RWPE1 (cell line): ENCODE measurements around the gene AFMID.
"Not testable (repeated sequence)": the region's sequence is repeated elsewhere in the genome, so short reads cannot be mapped to it uniquely, and the experiment has no call there.

ENCODE experiments used
- CTCF ChIA-PET: fragments of 350-600 bp; sonication (Branson Sonifier 250); formaldehyde crosslinking; extraction: SDS; loops from one replicate; lab custom pipeline; 2021; lab: Yijun Ruan, JAX
- POLR2A ChIA-PET: fragments of 400-600 bp; formaldehyde crosslinking; extraction: SDS; loops from one replicate; lab custom pipeline; 2020; ENCODE audit warnings: antibody characterized with exemption; ENCODE audit not compliant: low non-redundant PET; lab: Yijun Ruan, JAX
- DNase-seq: peaks from one replicate; pipeline ENCODE4 v3.0.0; 2012; ENCODE audit warnings: low spot score
- H3K27ac ChIP-seq: fragments of 450-650 bp; 2 replicates; pipeline ENCODE4 v1.5.1; 2017
- TF ChIP-seq, protein P1 (sequence below): fragments of 450-650 bp; conservative IDR thresholded peaks from 2 replicates; pipeline ENCODE4 v1.5.1; 2017; ENCODE audit warnings: low read depth, mild to moderate bottlenecking

Gene AFMID

DNA sequence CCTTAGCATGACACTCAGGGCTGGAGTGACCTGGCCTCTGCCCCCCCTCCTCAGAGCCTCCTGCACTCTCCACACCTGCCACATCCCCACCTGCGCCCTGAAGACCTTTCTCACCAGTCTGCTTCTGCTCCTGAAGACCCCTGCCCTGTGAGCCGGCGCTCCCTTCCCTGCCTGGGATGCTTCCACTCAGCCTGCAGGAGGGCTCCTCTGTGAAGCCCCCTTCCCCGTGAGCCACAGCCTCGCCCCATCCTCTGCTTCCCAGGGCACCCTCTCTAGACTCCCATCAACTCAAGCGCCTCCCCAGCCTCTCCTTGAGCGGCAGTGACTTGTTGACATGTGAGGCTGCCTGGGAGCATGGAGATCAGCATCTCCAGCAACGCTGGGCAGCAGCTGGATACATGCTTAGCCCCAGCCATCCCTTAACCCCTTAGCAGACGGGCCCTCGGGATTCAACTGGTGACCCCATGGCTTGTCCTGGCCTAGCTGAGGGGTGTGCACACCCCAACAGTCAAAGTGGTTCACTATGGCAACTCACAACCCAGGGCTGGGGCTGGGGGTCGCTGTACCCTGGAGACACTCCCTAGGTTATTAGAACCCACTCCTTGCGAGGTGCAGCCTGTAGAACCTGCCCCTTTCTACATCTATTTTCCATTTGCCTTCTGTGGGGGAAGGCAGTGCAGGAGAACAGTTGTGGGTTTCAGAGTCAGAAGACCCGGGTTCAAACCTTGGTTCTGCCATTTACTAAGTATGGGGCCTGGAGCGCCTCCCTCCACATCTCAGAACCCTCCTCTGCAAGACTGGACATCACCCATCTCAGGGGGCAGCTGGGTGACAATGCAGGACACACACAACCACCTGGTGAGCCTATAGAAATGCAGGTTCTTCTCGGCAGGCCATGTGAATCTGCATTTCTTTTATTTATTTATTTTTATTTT is 65.8 kb downstream of the AFMID start:
- TF ChIP-seq, protein P1, sequence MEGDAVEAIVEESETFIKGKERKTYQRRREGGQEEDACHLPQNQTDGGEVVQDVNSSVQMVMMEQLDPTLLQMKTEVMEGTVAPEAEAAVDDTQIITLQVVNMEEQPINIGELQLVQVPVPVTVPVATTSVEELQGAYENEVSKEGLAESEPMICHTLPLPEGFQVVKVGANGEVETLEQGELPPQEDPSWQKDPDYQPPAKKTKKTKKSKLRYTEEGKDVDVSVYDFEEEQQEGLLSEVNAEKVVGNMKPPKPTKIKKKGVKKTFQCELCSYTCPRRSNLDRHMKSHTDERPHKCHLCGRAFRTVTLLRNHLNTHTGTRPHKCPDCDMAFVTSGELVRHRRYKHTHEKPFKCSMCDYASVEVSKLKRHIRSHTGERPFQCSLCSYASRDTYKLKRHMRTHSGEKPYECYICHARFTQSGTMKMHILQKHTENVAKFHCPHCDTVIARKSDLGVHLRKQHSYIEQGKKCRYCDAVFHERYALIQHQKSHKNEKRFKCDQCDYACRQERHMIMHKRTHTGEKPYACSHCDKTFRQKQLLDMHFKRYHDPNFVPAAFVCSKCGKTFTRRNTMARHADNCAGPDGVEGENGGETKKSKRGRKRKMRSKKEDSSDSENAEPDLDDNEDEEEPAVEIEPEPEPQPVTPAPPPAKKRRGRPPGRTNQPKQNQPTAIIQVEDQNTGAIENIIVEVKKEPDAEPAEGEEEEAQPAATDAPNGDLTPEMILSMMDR = no peak
- POLR2A ChIA-PET = no interaction called here
- H3K27ac ChIP-seq = no peak overlapping the region
- no peak for DNase-seq
- CTCF ChIA-PET = interaction anchor here (0.7 to 1.7 kb wide), 2 partner anchors 84 to 168 kb away, joined by 3 to 7 read pairs (median 4); no protein-coding TSS in a partner anchor

DNA sequence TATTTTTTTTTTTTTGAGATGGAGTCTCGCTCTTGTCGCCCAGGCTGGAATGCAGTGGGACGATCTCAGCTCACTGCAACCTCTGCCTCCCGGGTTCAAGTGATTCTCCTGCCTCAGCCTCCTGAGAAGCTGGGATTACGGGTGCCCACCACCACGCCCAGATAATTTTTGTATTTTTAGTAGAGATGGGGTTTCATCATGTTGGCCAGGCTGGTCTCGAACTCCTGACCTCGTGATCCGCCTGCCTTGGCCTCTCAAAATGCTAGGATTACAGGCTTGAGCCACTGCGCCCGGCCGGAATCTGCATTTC is 66.4 kb downstream of the AFMID start:
- CTCF ChIA-PET = interaction anchor here (1.7 kb wide), 1 partner anchor 169 kb away, joined by 7 read pairs; no protein-coding TSS in a partner anchor
- peak overlapping the region; percentile 73 for H3K27ac ChIP-seq
- DNase-seq, POLR2A ChIA-PET: not testable (repeated sequence)

- POLR2A ChIA-PET = no interaction called here
Measured at GRCh38 chr17:78253946-78254672, 66.9 kb downstream of the AFMID start.

DNA sequence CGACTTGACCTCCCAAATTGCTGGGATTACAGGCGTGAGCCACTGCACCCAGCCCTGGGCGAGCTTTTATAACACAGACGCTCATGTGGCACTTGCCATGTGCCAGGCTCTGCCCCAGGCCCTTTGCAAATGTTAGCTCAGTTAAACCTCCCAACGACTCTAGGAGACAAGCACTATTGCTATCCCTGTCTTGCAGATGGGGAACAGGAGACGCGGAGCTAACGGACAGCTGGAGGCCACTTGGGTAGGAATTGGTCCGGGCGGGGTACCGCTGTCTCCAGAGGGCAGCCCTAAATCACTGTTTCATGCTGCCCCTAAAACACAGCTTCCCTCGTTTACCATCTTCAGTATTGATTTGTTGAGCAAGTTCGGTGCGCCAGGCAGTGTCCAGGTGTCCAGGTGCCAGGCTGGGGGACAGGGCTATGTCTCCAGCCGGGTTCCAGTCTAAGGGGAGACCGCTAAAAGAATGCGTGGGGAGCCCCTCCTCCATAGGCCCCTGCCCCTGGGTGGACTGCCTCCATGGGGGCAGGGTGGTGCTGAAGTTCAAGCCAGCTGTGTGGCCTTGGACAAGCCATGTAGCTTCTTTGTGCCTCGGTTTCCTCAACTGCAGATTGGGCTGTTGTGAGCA is 68.0 kb downstream of the AFMID start:
- DNase-seq = no peak
- TF ChIP-seq, protein P1 = no peak
- H3K27ac ChIP-seq = no peak overlapping the region
- POLR2A ChIA-PET = interaction anchor here (0.5 kb wide), 1 partner anchor 104 kb away, joined by 3 read pairs; no protein-coding TSS in a partner anchor
- CTCF ChIA-PET = no interaction called here

More at GRCh38 chr17:78253946-78254672, 66.9 kb downstream of the AFMID start:
- CTCF ChIA-PET = interaction anchor here (0.6 to 1.7 kb wide), 3 partner anchors 169 to 521 kb away, joined by 3 to 7 read pairs (median 4); no protein-coding TSS in a partner anchor
- TF ChIP-seq, protein P1 = no peak
- peak; percentile 74 for DNase-seq
- H3K27ac ChIP-seq = peak overlapping the region; percentile 73

GRCh38 chr17:78255953-78256706 is 69.0 kb downstream of the AFMID start:
- no peak overlapping the region for H3K27ac ChIP-seq
- TF ChIP-seq, protein P1 = no peak
- ChIA-PET CTCF (no interaction called here), POLR2A (no interaction called here)
- DNase-seq = no peak
